ENCODE measurements around the gene ZNF365. TPM values are rescaled to one million over a fixed set of nuclear protein-coding genes. Genes with fewer than 3 reads are reported as not detected.
"Not testable (repeated sequence)": the region's sequence is repeated elsewhere in the genome, so short reads cannot be mapped to it uniquely, and the experiment has no call there.

ZNF365 gene
- total and polyA plus RNA-seq, 8 donors: 0.27 to 2.9 (median 0.41) TPM

DNA sequence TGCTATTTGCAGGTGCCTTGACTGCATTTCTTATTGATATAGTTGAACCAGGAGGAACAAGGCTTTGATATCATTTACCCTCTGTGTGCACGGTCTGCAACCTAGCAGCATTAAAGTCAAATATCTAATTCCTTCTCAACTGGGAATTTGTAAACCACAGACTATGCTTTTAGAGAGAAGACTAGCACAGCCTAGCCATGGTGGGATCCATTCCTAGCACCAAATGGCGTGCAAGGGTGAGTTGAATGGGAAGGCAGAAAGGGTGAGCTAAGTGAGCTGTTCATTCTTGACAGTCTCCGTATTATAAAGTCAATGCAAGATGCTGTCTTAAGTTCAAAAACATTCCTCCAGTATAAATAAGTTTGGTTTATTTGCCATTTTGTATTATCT lies 2.9 kb downstream of the ZNF365 start:
- TF ChIP-seq, protein P1, sequence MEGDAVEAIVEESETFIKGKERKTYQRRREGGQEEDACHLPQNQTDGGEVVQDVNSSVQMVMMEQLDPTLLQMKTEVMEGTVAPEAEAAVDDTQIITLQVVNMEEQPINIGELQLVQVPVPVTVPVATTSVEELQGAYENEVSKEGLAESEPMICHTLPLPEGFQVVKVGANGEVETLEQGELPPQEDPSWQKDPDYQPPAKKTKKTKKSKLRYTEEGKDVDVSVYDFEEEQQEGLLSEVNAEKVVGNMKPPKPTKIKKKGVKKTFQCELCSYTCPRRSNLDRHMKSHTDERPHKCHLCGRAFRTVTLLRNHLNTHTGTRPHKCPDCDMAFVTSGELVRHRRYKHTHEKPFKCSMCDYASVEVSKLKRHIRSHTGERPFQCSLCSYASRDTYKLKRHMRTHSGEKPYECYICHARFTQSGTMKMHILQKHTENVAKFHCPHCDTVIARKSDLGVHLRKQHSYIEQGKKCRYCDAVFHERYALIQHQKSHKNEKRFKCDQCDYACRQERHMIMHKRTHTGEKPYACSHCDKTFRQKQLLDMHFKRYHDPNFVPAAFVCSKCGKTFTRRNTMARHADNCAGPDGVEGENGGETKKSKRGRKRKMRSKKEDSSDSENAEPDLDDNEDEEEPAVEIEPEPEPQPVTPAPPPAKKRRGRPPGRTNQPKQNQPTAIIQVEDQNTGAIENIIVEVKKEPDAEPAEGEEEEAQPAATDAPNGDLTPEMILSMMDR (IDR thresholded peaks at IDR 0.05): no peak
- Histone ChIP-seq H3K4me3 (no peak overlapping the region), H3K9me3 (no peaks in the 10 kb centered on the region), H3K4me1 (peaks cover 0 to 10% of the 10 kb centered on the region in 2 donors), H3K36me3 (no peaks in the 10 kb centered on the region), H3K27ac (no peak overlapping the region), H3K27me3 (peaks cover 0 to 43% of the 10 kb centered on the region in 2 donors)
- ATAC-seq (no peak), DNase-seq (no peak)
- intact Hi-C loops (cut with DNase I): no loop called here

DNA sequence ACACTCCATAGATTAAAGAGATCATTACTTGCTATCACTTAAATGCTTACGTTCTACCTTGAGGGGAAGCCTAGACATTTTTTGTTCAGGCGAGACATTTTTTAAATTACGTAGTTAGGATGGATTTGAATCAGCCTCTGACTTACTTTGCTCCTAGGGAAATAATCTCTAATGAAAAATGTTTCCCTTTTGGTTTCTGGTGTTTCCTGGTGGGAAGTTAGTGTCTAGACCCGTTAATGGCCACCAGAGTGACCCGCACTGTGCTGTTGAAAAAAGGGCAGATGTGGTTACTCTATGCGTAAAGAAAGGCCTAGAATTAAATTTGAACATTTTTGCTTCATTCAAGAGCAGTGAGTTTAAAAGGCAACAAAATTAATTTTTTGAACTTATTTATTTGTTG lies 3.8 kb downstream of the ZNF365 start:
- intact Hi-C loops (cut with DNase I): no loop called here
- no peak overlapping the region for H3K27ac ChIP-seq
- no peak for DNase-seq
- H3K9me3 ChIP-seq: no peaks in the 10 kb centered on the region
- TF ChIP-seq, protein P1 (IDR thresholded peaks at IDR 0.05): no peak
- no peak for ATAC-seq
- H3K4me3 ChIP-seq: no peak overlapping the region
- no peaks in the 10 kb centered on the region for H3K36me3 ChIP-seq
- peaks cover 0 to 10% of the 10 kb centered on the region in 2 donors for H3K4me1 ChIP-seq
- H3K27me3 ChIP-seq: peaks cover 0 to 34% of the 10 kb centered on the region in 2 donors

DNA sequence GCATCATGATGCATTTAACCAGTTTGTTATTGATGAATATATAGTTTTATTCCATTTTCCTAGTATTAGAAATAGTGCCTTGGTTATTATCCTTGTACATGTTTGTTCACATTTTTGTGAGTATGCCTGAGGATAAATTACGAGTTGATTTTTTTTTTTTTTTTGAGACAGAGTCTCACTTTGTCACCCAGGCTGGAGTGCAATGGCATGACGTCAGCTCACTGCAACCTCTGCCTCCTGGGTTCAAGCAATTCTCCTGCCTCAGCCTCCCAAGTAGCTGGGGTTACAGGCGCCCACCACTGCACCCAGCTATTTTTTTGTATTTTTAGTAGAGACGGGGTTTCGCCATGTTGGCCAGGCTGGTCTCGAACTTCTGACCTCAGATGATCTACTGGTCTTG lies 4.7 kb downstream of the ZNF365 start:
- H3K27ac ChIP-seq; H3K4me1 ChIP-seq; intact Hi-C loops (cut with DNase I); ATAC-seq; H3K36me3 ChIP-seq; DNase-seq; H3K9me3 ChIP-seq; H3K4me3 ChIP-seq: not testable (repeated sequence)
- H3K27me3 ChIP-seq: peaks cover 0 to 25% of the 10 kb centered on the region in 2 donors

DNA sequence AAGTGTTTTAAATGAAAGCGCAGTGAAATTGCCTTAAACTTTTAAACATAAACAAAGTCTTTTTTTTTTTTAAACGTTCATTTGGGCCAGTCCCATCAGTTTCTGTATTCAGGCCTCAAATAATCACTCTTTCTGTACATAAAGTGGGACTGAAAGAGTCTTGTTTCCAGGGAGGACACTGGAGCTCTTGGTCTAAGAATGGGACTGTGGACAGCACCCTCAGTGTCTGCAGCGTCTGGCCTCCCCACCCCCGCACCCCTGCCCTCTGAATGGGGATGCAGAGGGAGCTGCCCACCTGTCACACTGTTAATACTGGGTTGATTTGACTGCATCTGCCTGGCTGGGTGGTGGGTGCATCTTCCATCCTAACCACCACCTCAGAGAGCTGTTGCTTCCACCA lies 5.2 kb downstream of the ZNF365 start:
- Histone ChIP-seq H3K27ac (no peak overlapping the region), H3K36me3 (no peaks in the 10 kb centered on the region), H3K4me3 (no peak overlapping the region), H3K9me3 (no peaks in the 10 kb centered on the region), H3K27me3 (peaks cover 0 to 20% of the 10 kb centered on the region in 2 donors), H3K4me1 (no peaks in the 10 kb centered on the region)
- intact Hi-C loops (cut with DNase I): no loop called here
- TF ChIP-seq, protein P1 (IDR thresholded peaks at IDR 0.05): no peak
- no peak for ATAC-seq
- no peak for DNase-seq

DNA sequence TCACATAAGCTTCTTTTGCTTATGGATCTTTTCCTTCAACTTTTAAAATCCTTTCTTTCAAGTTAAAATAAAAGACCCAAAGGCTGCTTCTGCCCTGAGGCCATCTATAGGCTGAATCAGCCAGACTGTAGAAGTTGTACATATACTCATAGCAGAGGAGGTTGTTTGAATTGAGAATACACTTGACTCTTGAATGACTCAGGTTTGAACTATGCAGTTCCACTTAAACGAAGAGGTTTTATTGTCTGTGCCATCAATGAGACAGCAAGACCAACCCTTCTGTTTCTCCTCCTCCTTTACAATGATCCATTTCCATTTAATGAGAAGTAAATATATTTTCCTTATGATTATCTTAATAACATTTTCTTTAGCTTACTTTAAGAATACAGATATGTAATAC lies 5.8 kb downstream of the ZNF365 start:
- Histone ChIP-seq H3K4me1 (no peaks in the 10 kb centered on the region), H3K36me3 (no peaks in the 10 kb centered on the region), H3K27ac (no peak overlapping the region), H3K4me3 (no peak overlapping the region), H3K27me3 (peaks cover 0 to 14% of the 10 kb centered on the region in 2 donors), H3K9me3 (no peaks in the 10 kb centered on the region)
- DNase-seq: no peak
- peak; percentile 24 for ATAC-seq
- intact Hi-C loops (cut with DNase I): no loop called here
- TF ChIP-seq, protein P1 (IDR thresholded peaks at IDR 0.05): no peak

DNA sequence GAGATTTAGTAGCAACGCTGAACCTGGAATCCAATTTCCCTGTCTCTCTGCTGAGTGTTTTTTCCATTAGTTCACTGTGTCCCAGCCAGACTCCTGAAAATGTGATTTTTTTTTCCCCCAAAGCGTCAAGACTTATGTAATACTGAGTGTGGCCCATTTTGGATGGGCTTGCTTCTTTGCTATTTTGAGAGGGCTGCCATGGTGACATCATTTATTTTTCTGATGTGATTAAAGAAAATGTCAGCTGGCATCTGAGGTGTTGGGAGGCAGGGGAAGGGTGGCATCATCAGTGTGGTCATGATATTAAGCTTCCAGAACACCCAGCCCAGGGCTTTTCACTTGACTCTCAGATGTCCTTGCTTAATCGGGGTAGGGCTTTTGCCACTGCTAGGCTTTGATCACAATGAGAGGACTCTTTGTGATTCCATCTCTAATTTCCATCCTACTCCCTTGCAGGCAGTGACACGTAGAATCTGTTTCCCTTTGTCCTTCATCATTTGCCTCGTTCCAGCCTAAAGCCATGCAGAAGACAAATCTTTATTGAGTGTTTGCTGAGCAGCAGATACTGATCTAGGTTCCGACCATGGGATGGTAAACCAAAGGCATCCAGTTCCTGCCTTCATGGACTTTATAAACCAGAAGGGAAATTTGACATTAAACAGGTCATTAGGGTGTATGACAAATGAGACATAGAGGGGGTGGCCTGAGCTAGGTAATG lies 7.4 kb downstream of the ZNF365 start:
- DNase-seq: no peak
- Histone ChIP-seq H3K4me3 (no peak overlapping the region), H3K27ac (no peak overlapping the region), H3K36me3 (no peaks in the 10 kb centered on the region), H3K4me1 (no peaks in the 10 kb centered on the region), H3K27me3 (no peaks in the 10 kb centered on the region), H3K9me3 (no peaks in the 10 kb centered on the region)
- intact Hi-C loops (cut with DNase I): no loop called here
- TF ChIP-seq, protein P1 (IDR thresholded peaks at IDR 0.05): no peak
- ATAC-seq: no peak
